Liver (tissue), 3 donors: ENCODE measurements around the gene GOSR1.
"Not testable (repeated sequence)": the region's sequence is repeated elsewhere in the genome, so short reads cannot be mapped to it uniquely, and the experiment has no call there.

ENCODE experiments used
- CTCF ChIP-seq: fragments of 150-350 bp; IDR thresholded peaks from 2 replicates; pipeline ENCODE4 v1.5.1; 2017; ENCODE audit warnings: improper control_type of control experiment, low read depth, low read length; ENCODE audit not compliant: missing input control
- EGR1 ChIP-seq, 2 donors: IDR thresholded peaks; 2 replicates each; pipeline ENCODE4 v1.6.1; 2016 to 2018; ENCODE audit warnings: antibody characterized with exemption in 2 of 2, low read depth in 2 of 2
- GABPA ChIP-seq, 2 donors: IDR thresholded peaks in 1 of 2; conservative IDR thresholded peaks in 1 of 2; 2 replicates each; pipeline ENCODE4 v1.6.1; 2016; ENCODE audit warnings: antibody characterized with exemption in 2 of 2, mild to moderate bottlenecking in 1 of 2, moderate library complexity in 1 of 2
- HNF4G ChIP-seq: IDR thresholded peaks from 2 replicates; pipeline ENCODE4 v1.6.1; 2016; ENCODE audit warnings: antibody characterized with exemption
- RAD21 ChIP-seq, 2 donors: IDR thresholded peaks; 2 replicates each; pipeline ENCODE4 v1.6.1; 2016; ENCODE audit warnings: antibody characterized with exemption in 2 of 2, mild to moderate bottlenecking in 2 of 2
- RXRA ChIP-seq, 2 donors: IDR thresholded peaks; 2 replicates each; pipeline ENCODE4 v1.6.1; 2017 to 2018; ENCODE audit warnings: antibody characterized with exemption in 2 of 2, mild to moderate bottlenecking in 1 of 2
- SP1 ChIP-seq: IDR thresholded peaks from 2 replicates; pipeline ENCODE4 v1.6.1; 2018; ENCODE audit warnings: antibody characterized with exemption, mild to moderate bottlenecking
- TAF1 ChIP-seq: conservative IDR thresholded peaks from 2 replicates; pipeline ENCODE4 v1.6.1; 2016; ENCODE audit warnings: antibody characterized with exemption, mild to moderate bottlenecking
- YY1 ChIP-seq: IDR thresholded peaks from 2 replicates; pipeline ENCODE4 v1.6.1; 2016; ENCODE audit warnings: antibody characterized with exemption, mild to moderate bottlenecking
- TF ChIP-seq, protein P1 (sequence below): IDR thresholded peaks from 2 replicates; pipeline ENCODE4 v1.6.1; 2016; ENCODE audit warnings: antibody characterized with exemption
- donor health status: healthy.
- donor health status: healthy.

- not testable (repeated sequence) for TF ChIP-seq SP1; CTCF; RXRA (IDR thresholded peaks at IDR 0.05); RAD21 (IDR thresholded peaks at IDR 0.05); GABPA (IDR thresholded peaks at IDR 0.05 in 1 of 2, conservative IDR thresholded peaks at IDR 0.05 in 1 of 2); EGR1 (IDR thresholded peaks at IDR 0.05; ENCODE audit: low read depth in 2 of 2); HNF4G; YY1; TAF1
- TF ChIP-seq, protein P1, sequence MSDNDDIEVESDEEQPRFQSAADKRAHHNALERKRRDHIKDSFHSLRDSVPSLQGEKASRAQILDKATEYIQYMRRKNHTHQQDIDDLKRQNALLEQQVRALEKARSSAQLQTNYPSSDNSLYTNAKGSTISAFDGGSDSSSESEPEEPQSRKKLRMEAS: not testable (repeated sequence)
Measured at GRCh38 chr17:30574309-30574708, 97.1 kb downstream of the GOSR1 start.
